Measurements from ENCODE around the gene BPIFB1. TPM values are rescaled to one million over a fixed set of nuclear protein-coding genes. Genes with fewer than 3 reads are reported as not detected.

The BPIFB1 gene
- total RNA-seq, 3 donors from 2014 or later = 0.66 to 1.0 TPM; not detected in 1

GRCh38 chr20:33337119-33337518, 54.1 kb downstream of the BPIFB1 start:
- Histone ChIP-seq H3K4me1 (no peaks in the 10 kb centered on the region), H3K27ac (no peak overlapping the region), H3K9me3 (no peaks in the 10 kb centered on the region), H3K27me3 (no peaks in the 10 kb centered on the region), H3K4me3 (no peak overlapping the region), H3K36me3 (no peaks in the 10 kb centered on the region)
- TF ChIP-seq POLR2A (IDR thresholded peaks at IDR 0.05) (no peak), POLR2AphosphoS5 (IDR thresholded peaks at IDR 0.05) (no peak), CTCF (IDR thresholded peaks at IDR 0.05) (no peak)
- intact Hi-C loops (cut with DNase I; ENCODE audit: low total_unique reads) = no loop called here
- no peak for DNase-seq (ENCODE audit: low spot score in 2 of 2)

DNA sequence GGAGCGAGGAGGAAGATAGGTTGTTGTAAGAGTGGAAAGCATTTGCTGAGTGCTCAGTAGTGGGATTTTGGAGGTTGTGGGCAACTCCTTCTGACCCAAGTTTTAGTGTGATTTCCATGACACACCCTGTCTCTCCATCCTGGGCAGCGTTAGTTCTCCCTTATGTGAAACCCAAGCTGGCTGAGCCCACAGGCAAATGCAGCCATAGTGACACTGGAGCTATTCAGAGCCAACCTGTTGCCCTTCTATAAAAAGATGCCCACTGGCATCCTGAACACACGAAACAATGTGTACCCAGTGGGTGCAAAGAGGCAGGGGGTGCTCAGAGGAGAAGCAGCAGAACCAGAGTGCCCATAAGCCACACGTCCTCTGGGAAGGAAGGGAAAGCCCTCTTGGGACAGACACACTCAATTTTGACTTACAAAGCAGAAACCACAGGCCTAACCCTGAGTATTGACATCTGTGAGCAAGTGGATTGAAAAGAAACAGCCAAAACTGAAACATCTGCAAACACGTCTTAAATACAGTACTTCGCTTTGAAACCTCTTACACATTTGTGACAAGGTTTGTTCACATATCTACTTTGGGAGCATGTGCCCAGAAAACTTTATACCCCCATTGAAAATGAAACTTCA, 54.6 kb downstream of the BPIFB1 start:
- no peaks in the 10 kb centered on the region for H3K9me3 ChIP-seq
- no peaks in the 10 kb centered on the region for H3K36me3 ChIP-seq
- no peak for DNase-seq (ENCODE audit: low spot score in 2 of 2)
- TF ChIP-seq CTCF (IDR thresholded peaks at IDR 0.05) (no peak), POLR2AphosphoS5 (IDR thresholded peaks at IDR 0.05) (no peak), POLR2A (IDR thresholded peaks at IDR 0.05) (no peak)
- intact Hi-C loops (cut with DNase I; ENCODE audit: low total_unique reads) = no loop called here
- H3K27me3 ChIP-seq = no peaks in the 10 kb centered on the region
- no peak overlapping the region for H3K4me3 ChIP-seq
- H3K4me1 ChIP-seq = no peaks in the 10 kb centered on the region
- no peak overlapping the region for H3K27ac ChIP-seq

- Histone ChIP-seq H3K4me3 (no peak overlapping the region), H3K27me3 (no peaks in the 10 kb centered on the region), H3K27ac (no peak overlapping the region), H3K9me3 (no peaks in the 10 kb centered on the region), H3K36me3 (no peaks in the 10 kb centered on the region), H3K4me1 (no peaks in the 10 kb centered on the region)
- no peak for DNase-seq (ENCODE audit: low spot score in 2 of 2)
- no peak for TF ChIP-seq POLR2A (IDR thresholded peaks at IDR 0.05)
- no peak for TF ChIP-seq CTCF (IDR thresholded peaks at IDR 0.05)
- TF ChIP-seq POLR2AphosphoS5 (IDR thresholded peaks at IDR 0.05) = no peak
- intact Hi-C loops (cut with DNase I; ENCODE audit: low total_unique reads) = no loop called here
Observed at GRCh38 chr20:33338467-33339258, 55.6 kb downstream of the BPIFB1 start.

- intact Hi-C loops (cut with DNase I; ENCODE audit: low total_unique reads) = no loop called here
- no peaks in the 10 kb centered on the region for H3K36me3 ChIP-seq
- DNase-seq (ENCODE audit: low spot score in 2 of 2) = no peak
- TF ChIP-seq CTCF (IDR thresholded peaks at IDR 0.05) (no peak), POLR2A (IDR thresholded peaks at IDR 0.05) (no peak), POLR2AphosphoS5 (IDR thresholded peaks at IDR 0.05) (no peak)
- no peak overlapping the region for H3K4me3 ChIP-seq
- no peaks in the 10 kb centered on the region for H3K9me3 ChIP-seq
- H3K27me3 ChIP-seq = no peaks in the 10 kb centered on the region
- no peaks in the 10 kb centered on the region for H3K4me1 ChIP-seq
- no peak overlapping the region for H3K27ac ChIP-seq
Observed at GRCh38 chr20:33339515-33340058, 56.6 kb downstream of the BPIFB1 start.

DNA sequence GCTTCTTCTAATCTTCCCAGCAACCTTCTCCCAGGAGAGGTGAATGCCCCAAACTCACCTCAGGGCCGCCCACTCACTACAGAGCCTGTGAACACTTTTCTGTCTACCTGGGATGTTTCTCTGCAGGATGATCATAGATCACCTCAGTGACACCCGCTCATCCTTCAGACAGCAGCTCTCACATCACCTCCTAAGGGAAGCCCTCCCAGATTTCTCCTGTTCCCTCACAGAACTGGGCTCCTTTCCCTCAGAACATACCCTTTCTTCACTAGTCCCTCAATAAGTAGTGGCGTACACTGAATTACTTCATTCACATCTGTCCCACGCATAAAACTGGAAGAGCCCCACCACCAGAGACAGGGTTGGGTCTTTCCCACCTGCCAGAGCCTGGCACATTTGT, 60.5 kb downstream of the BPIFB1 start:
- intact Hi-C loops (cut with DNase I; ENCODE audit: low total_unique reads) = no loop called here
- TF ChIP-seq POLR2AphosphoS5 (IDR thresholded peaks at IDR 0.05) (no peak), CTCF (IDR thresholded peaks at IDR 0.05) (no peak), POLR2A (IDR thresholded peaks at IDR 0.05) (no peak)
- Histone ChIP-seq H3K27ac (no peak overlapping the region), H3K9me3 (no peaks in the 10 kb centered on the region), H3K4me1 (no peaks in the 10 kb centered on the region), H3K27me3 (no peaks in the 10 kb centered on the region), H3K36me3 (no peaks in the 10 kb centered on the region), H3K4me3 (no peak overlapping the region)
- no peak for DNase-seq (ENCODE audit: low spot score in 2 of 2)

Measured in breast epithelium (tissue), 4 donors.